ENCODE measurements around the gene ZNF385C. TPM values are rescaled to one million over a fixed set of nuclear protein-coding genes. Genes with fewer than 3 reads are reported as not detected.

Gene ZNF385C
- total and polyA plus RNA-seq, 2 donors = 0.65 to 1.2 TPM

DNA sequence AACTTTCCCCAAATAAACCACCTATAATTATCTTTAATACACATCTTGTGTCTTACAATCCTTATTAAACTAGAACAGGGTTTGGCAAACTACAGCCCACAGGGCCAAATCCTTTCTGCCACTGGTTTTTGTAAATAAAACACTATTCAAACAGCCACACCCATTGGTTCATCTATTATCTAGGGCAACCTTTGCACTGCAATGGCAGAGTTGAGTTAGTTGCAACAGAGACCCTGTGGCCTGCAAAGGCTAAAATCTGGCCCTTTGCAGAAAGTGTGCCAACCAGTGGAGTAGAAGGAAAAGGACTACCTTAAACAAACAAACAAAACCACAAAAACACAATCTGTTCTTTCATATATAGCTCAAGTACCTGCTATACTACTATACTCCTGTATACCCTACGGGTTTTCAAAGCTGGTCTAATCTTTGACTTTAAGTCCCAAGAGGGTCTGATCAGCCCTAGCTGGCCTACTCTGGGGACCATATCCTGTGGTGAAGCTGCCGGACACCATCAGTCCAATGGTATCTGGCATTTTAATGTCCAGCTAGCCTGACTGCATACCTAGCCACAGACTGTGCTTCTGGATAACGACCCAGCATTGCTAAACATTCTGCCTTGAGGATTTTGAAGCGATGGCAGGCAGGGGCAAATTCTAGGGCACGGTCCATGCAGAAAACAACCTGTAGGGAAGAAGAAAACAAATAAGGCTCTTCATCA is 108.4 kb downstream of the ZNF385C start:
- Histone ChIP-seq H3K27ac (ENCODE audit: low read depth) (no peak overlapping the region), H3K36me3 (ENCODE audit: insufficient read depth) (peaks cover 5% of the 10 kb centered on the region), H3K4me1 (ENCODE audit: insufficient read depth) (no peaks in the 10 kb centered on the region), H3K4me3 (ENCODE audit: low read depth, low read length) (no peak overlapping the region)
- 93% methylated on average over 5 of the region's 5 CpGs for WGBS
- DNase-seq (ENCODE audit: extremely low spot score) = no peak

DNA sequence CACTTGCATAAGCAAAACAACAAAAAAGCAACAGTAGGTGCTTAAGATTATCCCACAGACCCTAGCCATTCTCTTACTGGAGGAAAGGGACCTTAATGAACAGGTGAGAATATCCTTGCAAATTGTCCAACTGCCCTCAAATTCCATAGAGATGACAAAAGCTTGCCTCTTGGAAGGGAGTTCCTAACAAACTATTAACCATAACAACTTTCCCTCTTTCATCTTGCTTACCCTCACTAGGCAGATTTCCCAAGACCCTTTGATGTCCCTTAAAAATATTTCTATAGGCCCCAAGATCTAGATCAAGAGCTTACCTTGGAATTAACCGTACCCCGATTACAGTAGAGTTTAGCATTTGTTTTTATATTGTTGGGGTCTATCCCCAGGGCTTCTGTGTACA is 109.9 kb downstream of the ZNF385C start:
- WGBS = 79% methylated on average over 2 of the region's 2 CpGs
- no peak overlapping the region for H3K4me3 ChIP-seq (ENCODE audit: low read depth, low read length)
- no peak for DNase-seq (ENCODE audit: extremely low spot score)
- H3K36me3 ChIP-seq (ENCODE audit: insufficient read depth) = peaks cover 3% of the 10 kb centered on the region
- H3K27ac ChIP-seq (ENCODE audit: low read depth) = no peak overlapping the region
- no peaks in the 10 kb centered on the region for H3K4me1 ChIP-seq (ENCODE audit: insufficient read depth)

DNA sequence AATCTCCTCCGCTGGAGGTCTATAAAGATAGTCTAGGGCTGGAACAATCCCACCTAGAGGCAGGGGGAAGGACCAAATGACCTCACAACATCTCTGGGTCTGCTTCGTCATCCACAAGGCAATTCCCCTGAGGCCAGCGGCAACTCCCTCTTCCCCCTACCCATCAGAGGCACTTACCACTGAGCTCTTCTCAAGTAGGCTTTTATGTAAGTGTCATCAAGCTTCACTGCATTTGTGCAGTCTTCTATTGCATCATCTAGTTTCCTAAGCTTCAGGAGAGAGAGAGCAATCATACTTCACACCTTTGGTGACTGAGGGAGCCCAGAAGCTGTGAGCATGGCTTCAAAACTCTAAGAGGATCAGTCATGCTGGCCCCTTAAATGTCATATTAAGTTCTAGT is 110.6 kb downstream of the ZNF385C start:
- Histone ChIP-seq H3K4me1 (ENCODE audit: insufficient read depth) (no peaks in the 10 kb centered on the region), H3K27ac (ENCODE audit: low read depth) (no peak overlapping the region), H3K36me3 (ENCODE audit: insufficient read depth) (peaks cover 3% of the 10 kb centered on the region), H3K4me3 (ENCODE audit: low read depth, low read length) (no peak overlapping the region)
- WGBS = 85% methylated on average over 3 of the region's 3 CpGs
- no peak for DNase-seq (ENCODE audit: extremely low spot score)

DNA sequence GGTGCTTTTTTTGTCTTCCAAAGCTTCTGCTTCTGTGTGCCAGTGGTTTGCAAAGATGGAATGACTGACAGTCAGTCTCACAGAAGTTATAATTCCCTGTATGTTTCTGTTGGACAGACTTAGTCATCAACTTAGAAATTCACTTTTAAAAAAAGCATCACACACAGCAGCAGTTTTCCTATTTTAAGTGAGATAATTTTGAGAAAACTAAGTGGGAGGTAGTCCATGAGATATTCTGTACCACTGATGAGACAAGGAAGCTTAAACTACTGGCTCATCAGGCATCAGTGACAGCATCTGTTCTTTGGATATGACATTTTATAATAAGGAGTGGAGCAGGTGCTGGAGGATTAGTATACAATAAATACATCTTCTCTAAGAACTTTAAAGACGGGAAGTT is 111.6 kb downstream of the ZNF385C start:
- Histone ChIP-seq H3K4me1 (ENCODE audit: insufficient read depth) (no peaks in the 10 kb centered on the region), H3K4me3 (ENCODE audit: low read depth, low read length) (no peak overlapping the region), H3K36me3 (ENCODE audit: insufficient read depth) (peaks cover 3% of the 10 kb centered on the region), H3K27ac (ENCODE audit: low read depth) (no peak overlapping the region)
- 75% methylated on average over 1 of the region's 1 CpG for WGBS
- no peak for DNase-seq (ENCODE audit: extremely low spot score)

DNA sequence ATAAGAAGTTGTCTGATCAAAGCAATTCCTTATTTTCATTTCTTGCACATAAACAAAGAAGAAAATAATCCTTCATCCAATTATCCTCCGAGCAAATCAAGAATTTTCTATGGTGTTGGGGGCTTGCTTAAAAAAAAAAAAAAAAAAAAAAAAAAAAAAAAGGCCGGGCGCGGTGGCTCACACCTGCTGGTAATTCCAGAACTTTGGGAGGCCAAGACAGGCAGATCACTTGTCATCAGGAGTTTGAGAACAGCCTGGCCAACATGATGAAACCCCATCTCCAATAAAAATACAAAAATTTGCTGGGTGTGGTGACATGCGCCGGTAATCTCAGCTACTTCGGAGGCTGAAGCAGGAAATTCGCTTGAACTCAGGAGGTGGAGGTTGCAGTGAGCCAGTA is 112.4 kb downstream of the ZNF385C start:
- Histone ChIP-seq H3K27ac (ENCODE audit: low read depth) (no peak overlapping the region), H3K36me3 (ENCODE audit: insufficient read depth) (peaks cover 3% of the 10 kb centered on the region), H3K4me1 (ENCODE audit: insufficient read depth) (no peaks in the 10 kb centered on the region), H3K4me3 (ENCODE audit: low read depth, low read length) (no peak overlapping the region)
- WGBS = 94% methylated on average over 8 of the region's 8 CpGs
- DNase-seq (ENCODE audit: extremely low spot score) = no peak

DNA sequence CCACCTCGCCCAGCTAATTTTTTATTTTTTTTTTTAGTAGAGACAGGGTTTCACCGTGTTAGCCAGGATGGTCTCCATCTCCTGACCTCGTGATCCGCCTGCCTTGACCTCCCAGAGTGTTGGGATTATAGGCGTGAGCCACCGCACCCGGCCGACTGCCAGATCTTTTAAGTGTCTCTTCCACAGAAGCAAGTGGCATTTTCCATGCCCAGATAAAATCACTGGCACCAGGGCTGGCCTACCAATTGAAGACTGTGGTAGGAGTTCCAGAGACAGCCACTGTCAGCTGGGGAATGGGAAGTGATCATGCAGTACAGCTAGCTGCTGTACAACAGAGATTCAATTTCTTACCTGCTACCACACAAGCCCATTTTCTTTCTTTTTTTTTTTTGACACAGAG is 113.8 kb downstream of the ZNF385C start:
- Histone ChIP-seq H3K4me1 (ENCODE audit: insufficient read depth) (no peaks in the 10 kb centered on the region), H3K4me3 (ENCODE audit: low read depth, low read length) (no peak overlapping the region), H3K27ac (ENCODE audit: low read depth) (no peak overlapping the region), H3K36me3 (ENCODE audit: insufficient read depth) (peaks cover 2% of the 10 kb centered on the region)
- DNase-seq (ENCODE audit: extremely low spot score) = no peak
- WGBS = 95% methylated on average over 8 of the region's 8 CpGs

DNA sequence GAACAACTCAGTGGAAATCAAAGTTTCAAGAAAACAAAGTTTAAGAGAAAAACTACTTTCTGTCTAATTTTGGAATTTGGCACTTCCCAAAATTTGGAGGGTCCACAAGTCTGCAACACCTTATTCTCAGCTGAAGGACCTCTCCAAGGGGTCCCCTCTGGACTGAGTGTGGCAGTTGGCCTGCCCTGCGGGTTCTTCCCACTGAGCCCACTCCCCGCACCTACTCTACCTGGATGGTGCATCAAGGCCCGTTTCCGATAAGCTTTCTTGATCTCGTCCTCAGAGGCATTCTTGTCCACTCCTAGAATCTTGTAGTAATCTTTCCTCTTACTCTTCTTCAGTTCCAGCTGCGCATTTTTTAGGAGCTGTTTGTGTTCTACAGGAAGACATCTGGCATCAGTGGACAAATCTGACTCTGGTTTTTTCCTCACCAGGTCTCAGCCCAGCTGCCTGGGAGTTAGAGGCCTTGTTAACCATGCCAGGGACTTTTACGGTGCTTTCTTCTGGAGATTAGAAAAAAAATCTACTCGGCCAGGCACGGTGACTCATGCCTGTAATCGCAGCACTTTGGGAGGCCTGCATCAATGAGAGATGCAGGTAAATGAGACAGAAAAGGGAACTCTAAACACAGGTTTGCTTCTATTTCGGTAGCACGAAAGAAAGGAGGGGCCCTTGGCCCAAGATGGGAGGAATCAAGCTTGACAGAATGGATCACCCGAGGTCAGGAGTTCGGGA is 116.1 kb downstream of the ZNF385C start:
- Histone ChIP-seq H3K36me3 (ENCODE audit: insufficient read depth) (no peaks in the 10 kb centered on the region), H3K27ac (ENCODE audit: low read depth) (no peak overlapping the region), H3K4me3 (ENCODE audit: low read depth, low read length) (no peak overlapping the region), H3K4me1 (ENCODE audit: insufficient read depth) (no peaks in the 10 kb centered on the region)
- DNase-seq (ENCODE audit: extremely low spot score) = no peak
- WGBS = 74% methylated on average over 14 of the region's 14 CpGs

DNA sequence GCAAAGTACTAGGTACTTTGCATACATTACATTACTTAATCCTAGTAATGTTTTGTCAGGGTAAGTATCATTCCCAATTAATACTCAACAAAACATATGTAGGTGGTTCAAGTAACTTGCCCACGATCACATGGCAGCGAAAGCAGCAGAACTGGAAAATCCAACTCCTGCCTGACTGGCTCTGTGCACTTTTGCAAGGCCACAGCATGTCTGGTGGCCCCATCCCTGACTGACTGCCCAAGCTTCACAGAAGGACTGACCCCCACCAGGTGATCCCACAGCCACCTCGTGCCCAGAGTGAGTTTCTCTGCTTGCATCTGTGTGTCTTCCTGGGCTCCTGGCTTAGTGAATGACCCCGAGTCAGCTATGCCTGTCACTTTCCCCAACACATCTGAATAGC is 120.3 kb downstream of the ZNF385C start:
- no peak overlapping the region for H3K27ac ChIP-seq (ENCODE audit: low read depth)
- WGBS = 90% methylated on average over 4 of the region's 4 CpGs
- H3K36me3 ChIP-seq (ENCODE audit: insufficient read depth) = peaks cover 3% of the 10 kb centered on the region
- H3K4me1 ChIP-seq (ENCODE audit: insufficient read depth) = no peaks in the 10 kb centered on the region
- no peak overlapping the region for H3K4me3 ChIP-seq (ENCODE audit: low read depth, low read length)
- DNase-seq (ENCODE audit: extremely low spot score) = no peak

DNA sequence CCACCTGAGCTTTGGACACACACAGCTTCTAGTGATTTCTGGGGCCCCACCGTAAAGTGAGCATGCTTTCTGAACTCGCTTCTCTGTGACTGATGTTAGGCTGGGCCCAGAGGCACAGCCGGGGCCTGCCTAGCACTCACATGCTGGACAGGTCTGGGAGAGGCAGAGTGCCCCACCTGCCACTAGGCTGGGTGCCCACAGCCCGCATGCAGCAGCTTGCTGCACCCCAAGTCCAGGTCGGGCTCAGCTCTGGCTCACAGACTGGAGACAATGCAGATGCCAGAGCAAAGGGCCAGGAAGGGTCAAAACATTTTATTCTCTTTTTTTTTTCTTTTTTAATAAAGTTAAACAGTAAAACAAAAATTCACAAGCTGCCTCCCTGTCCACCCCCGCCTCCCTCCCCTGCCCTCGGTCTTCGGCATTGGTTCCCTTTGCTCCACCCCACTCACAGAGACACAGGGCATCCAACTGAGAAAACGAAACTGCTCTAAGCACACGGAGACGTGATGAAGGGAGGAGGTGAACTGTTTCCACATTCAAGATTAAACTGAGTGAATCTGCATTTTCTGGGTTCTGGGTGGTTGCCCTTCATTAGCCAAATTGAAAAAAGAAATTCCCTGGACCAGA is 122.0 kb downstream of the ZNF385C start:
- Histone ChIP-seq H3K36me3 (ENCODE audit: insufficient read depth) (peaks cover 3% of the 10 kb centered on the region), H3K27ac (ENCODE audit: low read depth) (no peak overlapping the region), H3K4me1 (ENCODE audit: insufficient read depth) (no peaks in the 10 kb centered on the region), H3K4me3 (ENCODE audit: low read depth, low read length) (no peak overlapping the region)
- 66% methylated on average over 11 of the region's 11 CpGs for WGBS
- no peak for DNase-seq (ENCODE audit: extremely low spot score)

Other genes with a start within 250 kb of the ZNF385C start
- gene KLHL11, start 233.1 kb downstream of the ZNF385C start, total RNA-seq = 35.0 TPM
- gene KLHL11, start 233.1 kb downstream of the ZNF385C start, polyA plus RNA-seq = 3.8 TPM
- gene ACLY, start 179.5 kb downstream of the ZNF385C start, total RNA-seq = 64.1 TPM
- gene ACLY, start 179.5 kb downstream of the ZNF385C start, polyA plus RNA-seq = 51.7 TPM
- gene ODAD4, start 167.9 kb downstream of the ZNF385C start, total RNA-seq = 1.4 TPM
- gene ODAD4, start 167.9 kb downstream of the ZNF385C start, polyA plus RNA-seq = 2.0 TPM
- 28.7 TPM for gene CNP, start 131.7 kb downstream of the ZNF385C start, total RNA-seq
- 66.6 TPM for gene CNP, start 131.7 kb downstream of the ZNF385C start, polyA plus RNA-seq
- gene DNAJC7, start 81.0 kb downstream of the ZNF385C start, total RNA-seq = 69.9 TPM
- 55.2 TPM for gene DNAJC7, start 81.0 kb downstream of the ZNF385C start, polyA plus RNA-seq
- gene NKIRAS2, start 78.4 kb downstream of the ZNF385C start, total RNA-seq = 14.4 TPM
- 52.0 TPM for gene NKIRAS2, start 78.4 kb downstream of the ZNF385C start, polyA plus RNA-seq
- gene C17orf113, start 47.9 kb downstream of the ZNF385C start, total RNA-seq = 0.95 TPM
- 1.5 TPM for gene C17orf113, start 47.9 kb downstream of the ZNF385C start, polyA plus RNA-seq
- gene DHX58, start 14.2 kb upstream of the ZNF385C start, total RNA-seq = 7.6 TPM
- gene DHX58, start 14.2 kb upstream of the ZNF385C start, polyA plus RNA-seq = 16.1 TPM
- 14.1 TPM for gene KAT2A, start 22.9 kb upstream of the ZNF385C start, total RNA-seq
- 44.3 TPM for gene KAT2A, start 22.9 kb upstream of the ZNF385C start, polyA plus RNA-seq
- not detected for gene HSPB9, start 24.3 kb upstream of the ZNF385C start, total RNA-seq
- 0.11 TPM for gene HSPB9, start 24.3 kb upstream of the ZNF385C start, polyA plus RNA-seq
- 40.5 TPM for gene RAB5C, start 56.5 kb upstream of the ZNF385C start, total RNA-seq
- 198 TPM for gene RAB5C, start 56.5 kb upstream of the ZNF385C start, polyA plus RNA-seq
- 0.79 TPM for gene KCNH4, start 82.7 kb upstream of the ZNF385C start, total RNA-seq
- gene KCNH4, start 82.7 kb upstream of the ZNF385C start, polyA plus RNA-seq = 0.49 TPM
- not detected for gene HCRT, start 87.0 kb upstream of the ZNF385C start, total RNA-seq
- gene HCRT, start 87.0 kb upstream of the ZNF385C start, polyA plus RNA-seq = not detected
- 6.7 TPM for gene GHDC, start 96.0 kb upstream of the ZNF385C start, total RNA-seq
- 32.0 TPM for gene GHDC, start 96.0 kb upstream of the ZNF385C start, polyA plus RNA-seq
- gene STAT5B, start 177.9 kb upstream of the ZNF385C start, total RNA-seq = 37.6 TPM
- 66.3 TPM for gene STAT5B, start 177.9 kb upstream of the ZNF385C start, polyA plus RNA-seq
- gene STAT5A, start 190.0 kb upstream of the ZNF385C start, total RNA-seq = 14.9 TPM
- gene STAT5A, start 190.0 kb upstream of the ZNF385C start, polyA plus RNA-seq = 34.0 TPM

All from urinary bladder (tissue), 4 donors.